Ectodermal cell (in vitro differentiated cells): ENCODE measurements around the gene PCDH1.
A peak's percentile ranks its signal among the peaks of the same experiment; 100 is the strongest.

Source experiments
- H3K27ac ChIP-seq: 2 replicates; pipeline ENCODE4 v1.7.0; 2013; ENCODE audit warnings: mild to moderate bottlenecking, low read depth, low read length; ENCODE audit not compliant: insufficient read depth, poor library complexity, severe bottlenecking
- H3K27me3 ChIP-seq: 2 replicates; pipeline ENCODE4 v1.7.0; 2013; ENCODE audit warnings: mild to moderate bottlenecking, low read length; ENCODE audit not compliant: insufficient read depth, control insufficient read depth, poor library complexity, severe bottlenecking
- H3K36me3 ChIP-seq: one replicate; pipeline ENCODE4 v1.7.0; 2013; ENCODE audit warnings: low read length; ENCODE audit not compliant: control insufficient read depth, insufficient read depth
- H3K4me1 ChIP-seq: one replicate; pipeline ENCODE4 v1.7.0; 2013; ENCODE audit warnings: low read length; ENCODE audit not compliant: control insufficient read depth, insufficient read depth
- H3K4me3 ChIP-seq: 2 replicates; pipeline ENCODE4 v1.7.0; 2013; ENCODE audit warnings: low read depth, low read length, control low read depth; ENCODE audit not compliant: insufficient read depth
- H3K9me3 ChIP-seq: 2 replicates; pipeline ENCODE4 v1.7.0; 2013; ENCODE audit warnings: mild to moderate bottlenecking, low read length, moderate library complexity; ENCODE audit not compliant: control insufficient read depth
- WGBS, 2 experiments: methylation state at CpG; one replicate each; pipeline ENCODE4 v1.1.7; 2013; ENCODE audit warnings: missing lambda C conversion rate in 2 of 2; 5-methylcytosine and 5-hydroxymethylcytosine counted together

The PCDH1 gene

GRCh38 chr5:141914797-141915196 is 36.6 kb upstream of the PCDH1 start:
- H3K27me3 ChIP-seq: peaks cover 15% of the 10 kb centered on the region
- H3K36me3 ChIP-seq: no peaks in the 10 kb centered on the region
- 92 to 94% methylated on average over 3 of the region's 3 CpGs for WGBS, 2 experiments
- peaks cover 7% of the 10 kb centered on the region for H3K4me1 ChIP-seq
- H3K9me3 ChIP-seq: no peaks in the 10 kb centered on the region
- H3K27ac ChIP-seq: no peak overlapping the region
- H3K4me3 ChIP-seq: no peak overlapping the region

DNA sequence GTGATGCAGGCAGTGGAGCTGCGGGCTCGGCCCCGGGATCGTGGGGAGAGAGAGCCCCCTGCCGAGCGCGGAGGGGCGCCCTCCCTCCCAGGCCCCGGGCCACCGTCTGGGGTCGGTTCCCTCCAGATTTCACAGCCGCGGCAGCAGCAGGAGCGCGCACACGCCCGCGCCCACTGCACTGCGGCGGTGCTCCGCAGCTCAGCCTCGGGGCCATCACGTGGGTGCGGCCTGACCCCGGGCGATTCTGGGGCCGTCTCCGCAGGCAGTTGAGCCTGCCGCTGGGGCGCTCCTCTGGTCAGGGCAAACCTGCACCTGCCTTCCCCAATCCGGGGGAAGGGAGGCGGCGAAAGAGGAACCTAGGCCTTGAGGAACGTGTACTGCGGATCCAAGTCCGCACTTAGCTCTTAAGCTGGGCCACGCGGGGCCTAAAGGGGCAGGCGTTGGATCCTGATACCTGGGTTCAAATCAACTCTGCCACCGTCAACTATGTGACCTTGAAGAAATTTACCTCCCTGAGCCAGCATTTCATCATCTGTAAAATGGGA is 36.1 kb upstream of the PCDH1 start:
- Histone ChIP-seq H3K4me3 (peak overlapping the region; percentile 24), H3K27ac (no peak overlapping the region), H3K9me3 (no peaks in the 10 kb centered on the region), H3K36me3 (no peaks in the 10 kb centered on the region), H3K4me1 (peaks cover 7% of the 10 kb centered on the region), H3K27me3 (peaks cover 15% of the 10 kb centered on the region)
- 13 to 14% methylated on average over 40 of the region's 40 CpGs for WGBS, 2 experiments

DNA sequence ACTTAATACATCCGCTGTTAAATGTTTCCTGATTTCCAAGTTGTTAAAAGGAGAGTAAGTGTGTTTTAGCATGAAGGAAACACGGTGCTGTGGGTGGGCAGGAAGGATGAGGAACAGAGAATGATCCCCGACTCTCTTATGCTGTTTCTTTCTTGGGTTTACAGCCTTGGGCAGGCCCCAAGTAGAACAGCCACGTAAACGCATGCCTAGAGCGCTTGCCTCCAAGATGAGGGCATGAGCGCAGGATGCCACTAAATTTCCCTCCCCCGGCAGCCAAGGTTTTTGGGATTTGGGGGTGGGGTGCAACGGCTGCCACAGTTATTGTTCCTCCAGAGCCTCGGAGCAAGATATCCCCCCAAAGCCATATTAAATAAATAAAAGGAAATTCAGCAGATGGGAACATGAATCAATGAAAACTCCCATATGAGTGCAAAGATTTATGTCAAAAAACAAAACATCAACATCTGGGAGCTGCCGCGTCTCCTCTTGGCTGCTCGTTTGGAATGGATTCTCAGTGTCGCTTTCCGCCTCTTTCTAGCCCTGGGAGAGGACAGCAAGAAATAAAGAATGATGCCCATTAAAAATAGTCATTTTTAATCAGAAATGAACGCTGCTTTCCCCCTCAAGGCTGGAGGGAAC is 35.5 kb upstream of the PCDH1 start:
- peaks cover 15% of the 10 kb centered on the region for H3K27me3 ChIP-seq
- peak overlapping the region; percentile 24 for H3K4me3 ChIP-seq
- no peaks in the 10 kb centered on the region for H3K9me3 ChIP-seq
- WGBS, 2 experiments: 39% methylated on average over 14 to 16 of the region's 16 CpGs
- peaks cover 7% of the 10 kb centered on the region for H3K4me1 ChIP-seq
- no peaks in the 10 kb centered on the region for H3K36me3 ChIP-seq
- H3K27ac ChIP-seq: no peak overlapping the region

DNA sequence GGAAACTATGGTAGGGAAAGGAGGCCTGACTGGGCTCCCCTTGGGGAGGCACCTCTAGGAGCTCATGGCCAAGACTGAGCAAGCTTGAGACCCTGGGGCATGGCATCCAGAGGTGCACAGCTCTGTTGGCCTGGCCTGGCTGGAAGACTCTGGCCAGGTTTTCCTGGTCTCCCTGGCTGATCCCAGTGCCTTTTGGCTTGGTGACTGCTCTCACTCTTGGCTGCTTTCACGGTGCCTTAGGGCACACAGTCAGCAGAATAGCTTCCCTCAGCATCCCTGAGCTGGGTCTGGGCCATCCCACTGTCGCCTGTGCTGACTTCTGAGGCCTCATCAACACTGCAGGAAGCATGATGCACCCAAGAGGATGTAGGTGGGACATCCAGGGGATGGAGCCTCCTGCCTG is 32.1 kb upstream of the PCDH1 start:
- no peak overlapping the region for H3K4me3 ChIP-seq
- H3K36me3 ChIP-seq: no peaks in the 10 kb centered on the region
- no peaks in the 10 kb centered on the region for H3K9me3 ChIP-seq
- H3K27me3 ChIP-seq: peaks cover 15% of the 10 kb centered on the region
- WGBS, 2 experiments: 68 to 74% methylated on average over 2 of the region's 2 CpGs
- peaks cover 7% of the 10 kb centered on the region for H3K4me1 ChIP-seq
- H3K27ac ChIP-seq: no peak overlapping the region

DNA sequence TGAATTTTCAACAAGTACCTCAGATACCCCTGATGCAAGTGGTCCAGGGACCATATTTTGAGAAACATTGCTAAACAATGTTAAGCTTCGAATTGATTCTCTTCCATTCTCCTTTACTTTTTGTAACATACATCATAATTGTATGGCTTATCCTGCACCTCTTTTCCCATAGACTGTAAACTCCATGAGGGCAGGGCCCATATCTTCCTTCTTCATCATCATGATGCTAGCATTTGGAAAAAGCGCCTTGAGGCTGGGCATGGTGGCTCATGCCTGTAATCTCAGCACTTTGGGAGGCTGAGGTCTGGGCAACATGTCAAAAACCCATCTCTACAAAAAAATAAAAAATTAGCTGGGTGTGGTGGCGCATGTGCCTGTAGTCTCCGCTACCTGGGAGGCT is 31.0 kb upstream of the PCDH1 start:
- Histone ChIP-seq H3K36me3 (no peaks in the 10 kb centered on the region), H3K4me3 (no peak overlapping the region), H3K4me1 (peaks cover 7% of the 10 kb centered on the region), H3K27ac (no peak overlapping the region), H3K27me3 (peaks cover 15% of the 10 kb centered on the region), H3K9me3 (no peaks in the 10 kb centered on the region)
- 71 to 72% methylated on average over 4 of the region's 4 CpGs for WGBS, 2 experiments

- no peaks in the 10 kb centered on the region for H3K9me3 ChIP-seq
- H3K27me3 ChIP-seq: peaks cover 11% of the 10 kb centered on the region
- WGBS, 2 experiments: 92 to 94% methylated on average over 2 of the region's 2 CpGs
- H3K4me3 ChIP-seq: no peak overlapping the region
- H3K27ac ChIP-seq: no peak overlapping the region
- peaks cover 6% of the 10 kb centered on the region for H3K4me1 ChIP-seq
- no peaks in the 10 kb centered on the region for H3K36me3 ChIP-seq
Measured at GRCh38 chr5:141908796-141909195, 30.6 kb upstream of the PCDH1 start.

DNA sequence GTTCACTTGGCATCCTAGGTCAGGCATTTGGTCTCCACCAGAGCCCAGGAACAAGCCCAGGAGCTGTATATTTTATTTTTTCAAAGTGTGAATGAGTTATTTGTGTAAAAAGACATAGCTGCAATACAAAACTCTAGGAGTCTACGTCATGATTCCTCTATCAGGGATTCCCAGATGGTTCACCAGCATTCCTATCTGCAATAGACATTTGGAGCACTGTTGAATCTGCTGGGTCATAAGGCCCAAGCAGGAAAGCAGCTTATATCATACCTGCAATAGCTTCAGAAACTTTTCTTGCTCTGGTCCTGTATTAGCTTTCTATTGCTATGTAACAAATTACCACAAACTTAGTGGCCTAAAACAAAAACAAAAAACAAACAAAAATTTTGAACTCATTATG is 28.8 kb upstream of the PCDH1 start:
- Histone ChIP-seq H3K27ac (no peak overlapping the region), H3K36me3 (no peaks in the 10 kb centered on the region), H3K4me1 (no peaks in the 10 kb centered on the region), H3K4me3 (no peak overlapping the region), H3K27me3 (no peaks in the 10 kb centered on the region), H3K9me3 (no peaks in the 10 kb centered on the region)
- WGBS, 2 experiments: 0% methylated on average over 1 of the region's 1 CpG

- no peak overlapping the region for H3K4me3 ChIP-seq
- no peaks in the 10 kb centered on the region for H3K27me3 ChIP-seq
- 0% methylated on average over 1 of the region's 1 CpG; no CpG with 5 or more reads in 1 of the 2 experiments for WGBS, 2 experiments
- no peaks in the 10 kb centered on the region for H3K9me3 ChIP-seq
- no peak overlapping the region for H3K27ac ChIP-seq
- H3K36me3 ChIP-seq: no peaks in the 10 kb centered on the region
- H3K4me1 ChIP-seq: no peaks in the 10 kb centered on the region
Measured at GRCh38 chr5:141906517-141906916, 28.3 kb upstream of the PCDH1 start.

DNA sequence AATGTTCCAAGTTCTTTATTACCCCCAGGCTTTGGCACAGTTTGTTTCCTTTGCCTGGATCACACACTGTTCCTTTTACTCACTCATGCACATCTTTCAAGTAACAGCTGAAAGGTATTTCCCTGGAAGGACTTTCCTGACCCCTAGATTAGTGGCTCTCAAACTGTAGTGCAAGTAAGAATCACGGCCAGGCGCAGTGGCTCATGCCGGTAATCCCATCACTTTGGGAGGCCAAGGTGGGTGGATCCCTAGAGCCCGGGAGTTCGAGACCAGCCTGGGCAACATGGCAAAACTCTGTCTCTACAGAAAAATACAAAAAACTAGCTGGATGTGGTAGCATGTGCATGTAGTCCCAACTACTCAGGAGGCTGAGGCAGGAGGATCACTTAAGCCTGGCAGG is 26.3 kb upstream of the PCDH1 start:
- H3K4me3 ChIP-seq: no peak overlapping the region
- H3K9me3 ChIP-seq: no peaks in the 10 kb centered on the region
- 92 to 93% methylated on average over 5 of the region's 5 CpGs for WGBS, 2 experiments
- no peaks in the 10 kb centered on the region for H3K36me3 ChIP-seq
- no peaks in the 10 kb centered on the region for H3K4me1 ChIP-seq
- H3K27me3 ChIP-seq: no peaks in the 10 kb centered on the region
- no peak overlapping the region for H3K27ac ChIP-seq

DNA sequence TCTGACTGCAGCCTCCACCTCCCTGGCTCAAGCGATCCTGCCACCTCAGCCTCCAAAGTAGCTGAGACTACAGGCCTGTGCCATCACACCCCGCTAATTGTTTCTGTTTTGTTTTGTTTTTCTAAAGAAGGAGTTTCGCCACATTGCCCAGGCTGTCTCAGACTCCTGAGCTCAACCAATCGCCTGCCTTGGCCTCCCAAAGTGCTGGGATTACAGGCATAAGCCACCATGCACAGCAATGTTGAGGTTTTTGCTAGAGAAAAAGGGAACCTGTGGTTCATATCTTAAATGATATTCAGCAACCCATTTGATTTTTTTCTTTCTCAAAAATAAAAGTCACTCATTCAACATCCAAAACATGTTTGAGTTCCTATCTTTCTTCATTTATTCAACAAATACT is 25.1 kb upstream of the PCDH1 start:
- Histone ChIP-seq H3K27me3 (no peaks in the 10 kb centered on the region), H3K4me3 (no peak overlapping the region), H3K27ac (no peak overlapping the region), H3K9me3 (no peaks in the 10 kb centered on the region), H3K36me3 (no peaks in the 10 kb centered on the region), H3K4me1 (no peaks in the 10 kb centered on the region)
- 77 to 78% methylated on average over 4 of the region's 4 CpGs for WGBS, 2 experiments
